Activated gamma-delta T cell (primary cell): ENCODE data around the gene IAH1.

Experiments used
- DNase-seq: peaks from one replicate; lab custom pipeline; 2025; lab: John Stamatoyannopoulos, UW
- total RNA-seq, 2 donors: gene quantifications; one replicate each; lab custom pipeline; 2026; lab: John Stamatoyannopoulos, UW

IAH1 gene
- total RNA-seq, result 47.0 to 53.1 reads per million in 2 donors

- peak; percentile 64 for DNase-seq
Measured at GRCh38 chr2:9474361-9475057, at the start of gene IAH1. TSS of gene IAH1 (plus strand) at chr2:9474551. CDS start at chr2:9474567, 16 bp downstream.

- DNase-seq, result no peak
Measured at GRCh38 chr2:9428965-9429577, 45.3 kb upstream of the IAH1 start.

GRCh38 chr2:9430316-9431293 lies 43.7 kb upstream of the IAH1 start:
- no peak for DNase-seq

- DNase-seq, result no peak
Measured at GRCh38 chr2:9434489-9434888, 39.9 kb upstream of the IAH1 start.

GRCh38 chr2:9439536-9439935 lies 34.8 kb upstream of the IAH1 start:
- DNase-seq, result no peak

GRCh38 chr2:9440058-9440727 lies 34.2 kb upstream of the IAH1 start:
- DNase-seq, result no peak

GRCh38 chr2:9441556-9441955 lies 32.8 kb upstream of the IAH1 start:
- DNase-seq, result no peak

GRCh38 chr2:9443526-9443925 lies 30.8 kb upstream of the IAH1 start:
- DNase-seq, result no peak

GRCh38 chr2:9445089-9445488 lies 29.3 kb upstream of the IAH1 start:
- no peak for DNase-seq

GRCh38 chr2:9451231-9451630 lies 23.1 kb upstream of the IAH1 start:
- no peak for DNase-seq

- DNase-seq, result no peak
Measured at GRCh38 chr2:9460441-9461017, 13.8 kb upstream of the IAH1 start.

GRCh38 chr2:9461079-9461478 lies 13.3 kb upstream of the IAH1 start:
- DNase-seq, result no peak

- DNase-seq, result no peak
Measured at GRCh38 chr2:9462313-9462712, 12.0 kb upstream of the IAH1 start.

- DNase-seq, result no peak
Measured at GRCh38 chr2:9462886-9463697, 11.3 kb upstream of the IAH1 start.

- DNase-seq, result no peak
Measured at GRCh38 chr2:9463698-9464034, 10.7 kb upstream of the IAH1 start.

- DNase-seq, result no peak
Measured at GRCh38 chr2:9465170-9465569, 9.2 kb upstream of the IAH1 start.

- DNase-seq, result no peak
Measured at GRCh38 chr2:9466147-9466683, 8.1 kb upstream of the IAH1 start.

GRCh38 chr2:9467687-9468086 lies 6.7 kb upstream of the IAH1 start:
- DNase-seq, result no peak

GRCh38 chr2:9471206-9471605 lies 3.1 kb upstream of the IAH1 start:
- DNase-seq, result no peak

GRCh38 chr2:9472511-9472910 lies 1.8 kb upstream of the IAH1 start:
- no peak for DNase-seq
